Activated B cell treated with CpG ODN at 0.5 μM for 24 hours (primary cell): ENCODE measurements around the gene PAQR3. TPM values are rescaled to one million over a fixed set of nuclear protein-coding genes. Genes with fewer than 3 reads are reported as not detected.

Experiments used
- ATAC-seq: fragments of 200-7000 bp; cut with Tn5 transposase; one replicate; pipeline ENCODE4 v1.10.0; 2021; ENCODE audit warnings: low read depth, mild to moderate bottlenecking, moderate library complexity
- CTCF ChIA-PET: fragments of 350-600 bp; sonication (Branson Sonifier 250); formaldehyde crosslinking; loops from one replicate; lab custom pipeline; 2021; ENCODE audit warnings: antibody characterized with exemption; lab: Charles Lee
- POLR2A ChIA-PET: fragments of 350-600 bp; sonication (Branson Sonifier 250); formaldehyde crosslinking; loops from one replicate; lab custom pipeline; 2021; ENCODE audit warnings: antibody characterized with exemption; lab: Charles Lee
- DNase-seq: peaks from one replicate; pipeline ENCODE4 v3.0.0; 2022
- H3K27ac Mint-ChIP-seq: one replicate; pipeline ENCODE4 v1.8.0; 2020; ENCODE audit warnings: mixed read lengths
- H3K27me3 Mint-ChIP-seq: one replicate; pipeline ENCODE4 v1.8.0; 2021; ENCODE audit warnings: mixed read lengths
- H3K36me3 Mint-ChIP-seq: one replicate; pipeline ENCODE4 v1.8.0; 2021; ENCODE audit warnings: low read depth, mixed read lengths
- H3K4me1 Mint-ChIP-seq: one replicate; pipeline ENCODE4 v1.8.0; 2021; ENCODE audit warnings: mixed read lengths
- H3K4me3 Mint-ChIP-seq: one replicate; pipeline ENCODE4 v1.8.0; 2020; ENCODE audit warnings: mild to moderate bottlenecking, mixed read lengths
- H3K9me3 Mint-ChIP-seq: one replicate; pipeline ENCODE4 v1.8.0; 2020; ENCODE audit warnings: mixed read lengths
- CTCF ChIP-seq: fragments of 200-600 bp; IDR thresholded peaks from one replicate; pipeline ENCODE4 v1.8.0; 2022; ENCODE audit warnings: antibody characterized with exemption, mild to moderate bottlenecking
- intact Hi-C: fragments of 100-400 bp; cut with micrococcal nuclease; formaldehyde crosslinking; loops from one replicate; pipeline ENCODE4 v1.15.1; 2024
- total RNA-seq: library from RNA; stranded (reverse); gene quantifications from 2 replicates; pipeline ENCODE4 v1.2.3, GENCODE V29; 2022

The PAQR3 gene
- total RNA-seq, 1 donor from 2014 or later, result 10.2 TPM

GRCh38 chr4:78971326-78971725, 32.1 kb upstream of the PAQR3 start:
- ATAC-seq, result no peak
- POLR2A ChIA-PET, result no interaction called here
- H3K36me3 Mint-ChIP-seq, result no peaks in the 10 kb centered on the region
- TF ChIP-seq CTCF, result no peak
- H3K4me1 Mint-ChIP-seq, result no peaks in the 10 kb centered on the region
- H3K27ac Mint-ChIP-seq, result no peak overlapping the region
- DNase-seq, result no peak
- no peak overlapping the region for H3K4me3 Mint-ChIP-seq
- CTCF ChIA-PET, result no interaction called here
- H3K9me3 Mint-ChIP-seq, result peaks cover 2% of the 10 kb centered on the region
- H3K27me3 Mint-ChIP-seq, result peaks cover 8% of the 10 kb centered on the region
- intact Hi-C loops, result no loop called here

GRCh38 chr4:78962597-78963115, 23.4 kb upstream of the PAQR3 start:
- POLR2A ChIA-PET, result no interaction called here
- Mint-ChIP-seq H3K36me3 (no peaks in the 10 kb centered on the region), H3K9me3 (peaks cover 2% of the 10 kb centered on the region), H3K4me3 (no peak overlapping the region), H3K27me3 (peaks cover 5% of the 10 kb centered on the region), H3K27ac (no peak overlapping the region), H3K4me1 (no peaks in the 10 kb centered on the region)
- no peak for ATAC-seq
- intact Hi-C loops, result no loop called here
- no peak for DNase-seq
- no peak for TF ChIP-seq CTCF
- CTCF ChIA-PET, result interaction anchor here (1.1 to 2.3 kb wide), 2 partner anchors 10 to 16 kb away, joined by 3 to 7 read pairs; no protein-coding TSS in a partner anchor

GRCh38 chr4:78960926-78961325, 21.7 kb upstream of the PAQR3 start:
- no peak overlapping the region for H3K4me3 Mint-ChIP-seq
- H3K27me3 Mint-ChIP-seq, result peaks cover 5% of the 10 kb centered on the region
- no peaks in the 10 kb centered on the region for H3K36me3 Mint-ChIP-seq
- ChIA-PET POLR2A (no interaction called here), CTCF (interaction anchor here (2.3 kb wide), 1 partner anchor 9 kb away, joined by 7 read pairs; no protein-coding TSS in a partner anchor)
- ATAC-seq (no peak), DNase-seq (no peak)
- intact Hi-C loops, result no loop called here
- no peak overlapping the region for H3K27ac Mint-ChIP-seq
- TF ChIP-seq CTCF, result no peak
- no peaks in the 10 kb centered on the region for H3K4me1 Mint-ChIP-seq
- H3K9me3 Mint-ChIP-seq, result no peaks in the 10 kb centered on the region

- no peak for ATAC-seq
- ChIA-PET CTCF (interaction anchor here (0.6 kb wide), 1 partner anchor 1713 kb away, joined by 3 read pairs; no protein-coding TSS in a partner anchor), POLR2A (no interaction called here)
- no peak for TF ChIP-seq CTCF
- no peak for DNase-seq
- no peak overlapping the region for H3K27ac Mint-ChIP-seq
- no peak overlapping the region for H3K4me3 Mint-ChIP-seq
- no peaks in the 10 kb centered on the region for H3K9me3 Mint-ChIP-seq
- H3K27me3 Mint-ChIP-seq, result peaks cover 5% of the 10 kb centered on the region
- H3K36me3 Mint-ChIP-seq, result no peaks in the 10 kb centered on the region
- H3K4me1 Mint-ChIP-seq, result no peaks in the 10 kb centered on the region
- intact Hi-C loops, result no loop called here
Measured at GRCh38 chr4:78956975-78957374, 17.7 kb upstream of the PAQR3 start.

- ChIA-PET CTCF (interaction anchor here (1.6 to 2.5 kb wide), 4 partner anchors 11 to 1263 kb away, joined by 4 to 16 read pairs (median 6); partner anchors contain the start of gene PAQR3), POLR2A (no interaction called here)
- Mint-ChIP-seq H3K9me3 (no peaks in the 10 kb centered on the region), H3K4me3 (no peak overlapping the region), H3K4me1 (no peaks in the 10 kb centered on the region), H3K36me3 (no peaks in the 10 kb centered on the region), H3K27me3 (peaks cover 10% of the 10 kb centered on the region), H3K27ac (no peak overlapping the region)
- intact Hi-C loops, result loop anchor here (5.0 kb wide), 2 partner anchors 1173 to 1403 kb away; no protein-coding TSS in a partner anchor
- no peak for TF ChIP-seq CTCF
- no peak for ATAC-seq
- DNase-seq, result no peak
Measured at GRCh38 chr4:78953769-78954666, 14.8 kb upstream of the PAQR3 start.
